GM21529 (cell line): ENCODE measurements around the gene IGFBP3.

Experiments
- ATAC-seq: cut with Tn5 transposase; IDR thresholded peaks from one replicate; pipeline ENCODE4 v1.9.1; 2021; ENCODE audit not compliant: unreplicated experiment

Gene IGFBP3

GRCh38 chr7:45873355-45873754 is 47.7 kb downstream of the IGFBP3 start:
- ATAC-seq = no peak

- ATAC-seq = no peak
Observed at GRCh38 chr7:45873035-45873354, 48.1 kb downstream of the IGFBP3 start, which contains the start of gene CCDC201. Gene CCDC201, minus strand, starts transcription at chr7:45873082. Its CDS starts 75 bp downstream, at chr7:45873007.

GRCh38 chr7:45872116-45873034 is 48.7 kb downstream of the IGFBP3 start:
- no peak for ATAC-seq

- ATAC-seq = no peak
Observed at GRCh38 chr7:45869426-45869825, 51.6 kb downstream of the IGFBP3 start.

- no peak for ATAC-seq
Observed at GRCh38 chr7:45867471-45867870, 53.6 kb downstream of the IGFBP3 start.

- ATAC-seq = no peak
Observed at GRCh38 chr7:45865594-45866410, 55.3 kb downstream of the IGFBP3 start.

GRCh38 chr7:45863715-45864114 is 57.4 kb downstream of the IGFBP3 start:
- no peak for ATAC-seq
